ENCODE results near the gene ANTKMT.

- no peak for TF ChIP-seq CTCF (IDR thresholded peaks at IDR 0.05; ENCODE audit: poor library complexity)
- no peak for TF ChIP-seq EZH2 (IDR thresholded peaks at IDR 0.05; ENCODE audit: borderline replicate concordance)
- TF ChIP-seq EZH2phosphoT487 (IDR thresholded peaks at IDR 0.05; ENCODE audit: low read depth, severe bottlenecking, unreplicated experiment): no peak
Measured at GRCh38 chr16:708019-708418, 12.9 kb upstream of the ANTKMT start.
